Stimulated activated CD8-positive, alpha-beta memory T cell treated with anti-CD3 and anti-CD28 coated beads, Interleukin-12 subunit alpha, Interleukin-12 subunit beta, amount 100 ng/mL, for 4 hours (primary cell): Measurements from ENCODE around the gene YAE1.

Experiments used
- DNase-seq: peaks from one replicate; pipeline ENCODE4 v3.0.0-alpha.2; 2020; ENCODE audit warnings: low read depth

YAE1 gene

GRCh38 chr7:39607865-39608264 lies 41.7 kb downstream of the YAE1 start:
- no peak for DNase-seq

- DNase-seq = no peak
Measured at GRCh38 chr7:39608278-39608677, 42.1 kb downstream of the YAE1 start.

- DNase-seq = no peak
Measured at GRCh38 chr7:39609113-39609934, 43.1 kb downstream of the YAE1 start.

GRCh38 chr7:39609935-39610263 lies 43.7 kb downstream of the YAE1 start:
- DNase-seq = no peak

- no peak for DNase-seq
Measured at GRCh38 chr7:39613577-39613976, 47.4 kb downstream of the YAE1 start.

GRCh38 chr7:39614299-39614698 lies 48.1 kb downstream of the YAE1 start:
- no peak for DNase-seq

GRCh38 chr7:39615350-39615975 lies 49.3 kb downstream of the YAE1 start:
- no peak for DNase-seq

- no peak for DNase-seq
Measured at GRCh38 chr7:39616138-39616537, 49.9 kb downstream of the YAE1 start.

GRCh38 chr7:39617005-39617404 lies 50.8 kb downstream of the YAE1 start:
- DNase-seq = no peak

GRCh38 chr7:39618868-39619267 lies 52.7 kb downstream of the YAE1 start:
- DNase-seq = no peak

GRCh38 chr7:39620486-39620885 lies 54.3 kb downstream of the YAE1 start:
- no peak for DNase-seq

- no peak for DNase-seq
Measured at GRCh38 chr7:39621261-39621660, 55.1 kb downstream of the YAE1 start.

GRCh38 chr7:39621784-39622411 lies 55.7 kb downstream of the YAE1 start:
- no peak for DNase-seq
